Stimulated activated CD8-positive, alpha-beta memory T cell treated with anti-CD3 and anti-CD28 coated beads, Interleukin-2, amount 100 ng/mL, for 1 hour (primary cell): ENCODE results near the gene ARRDC1.
"Not testable (repeated sequence)": the region's sequence is repeated elsewhere in the genome, so short reads cannot be mapped to it uniquely, and the experiment has no call there.

ENCODE experiments used
- DNase-seq, 2 donors: peaks; one replicate each; pipeline ENCODE4 v3.0.0-alpha.2; 2020; ENCODE audit warnings: low read depth in 2 of 2

ARRDC1 gene

GRCh38 chr9:137613259-137613658 is 7.8 kb downstream of the ARRDC1 start:
- no peak for DNase-seq

GRCh38 chr9:137613738-137614523 is 8.4 kb downstream of the ARRDC1 start:
- DNase-seq = no peak

GRCh38 chr9:137614631-137615386 is 9.3 kb downstream of the ARRDC1 start:
- no peak for DNase-seq

GRCh38 chr9:137615387-137615871 is 9.9 kb downstream of the ARRDC1 start:
- DNase-seq = no peak

- DNase-seq = peak; percentile 82 to 86
These were observed 12.9 kb downstream of the ARRDC1 start, which contains the start of gene EHMT1 for GRCh38 chr9:137618105-137619067. EHMT1 (plus strand) TSS chr9:137619005; CDS start chr9:137619029, 24 bp downstream.

GRCh38 chr9:137619240-137620047 is 14.0 kb downstream of the ARRDC1 start:
- DNase-seq = no peak

- DNase-seq = no peak
These were observed 14.5 kb downstream of the ARRDC1 start for GRCh38 chr9:137620048-137620405.

GRCh38 chr9:137620581-137620980 is 15.1 kb downstream of the ARRDC1 start:
- no peak for DNase-seq

GRCh38 chr9:137621131-137621757 is 15.8 kb downstream of the ARRDC1 start:
- no peak for DNase-seq

GRCh38 chr9:137622211-137622610 is 16.7 kb downstream of the ARRDC1 start:
- not testable (repeated sequence) for DNase-seq

- DNase-seq = no peak
These were observed 21.0 kb downstream of the ARRDC1 start for GRCh38 chr9:137626464-137626863.

GRCh38 chr9:137627406-137627805 is 21.9 kb downstream of the ARRDC1 start:
- DNase-seq = not testable (repeated sequence)

- DNase-seq = no peak
These were observed 24.6 kb downstream of the ARRDC1 start for GRCh38 chr9:137630126-137630525.

- no peak for DNase-seq
These were observed 25.2 kb downstream of the ARRDC1 start for GRCh38 chr9:137630679-137631078.

- no peak for DNase-seq
These were observed 26.1 kb downstream of the ARRDC1 start for GRCh38 chr9:137631345-137632229.

GRCh38 chr9:137632230-137633161 is 27.0 kb downstream of the ARRDC1 start:
- no peak for DNase-seq

GRCh38 chr9:137634016-137634415 is 28.5 kb downstream of the ARRDC1 start:
- DNase-seq = no peak

- DNase-seq = no peak
These were observed 33.2 kb downstream of the ARRDC1 start for GRCh38 chr9:137638680-137639079.
